ENCODE measurements around the gene DNM1L. TPM values are rescaled to one million over a fixed set of nuclear protein-coding genes. Genes with fewer than 3 reads are reported as not detected.

Gene DNM1L
- total RNA-seq, 1 donor: 103 TPM

DNA sequence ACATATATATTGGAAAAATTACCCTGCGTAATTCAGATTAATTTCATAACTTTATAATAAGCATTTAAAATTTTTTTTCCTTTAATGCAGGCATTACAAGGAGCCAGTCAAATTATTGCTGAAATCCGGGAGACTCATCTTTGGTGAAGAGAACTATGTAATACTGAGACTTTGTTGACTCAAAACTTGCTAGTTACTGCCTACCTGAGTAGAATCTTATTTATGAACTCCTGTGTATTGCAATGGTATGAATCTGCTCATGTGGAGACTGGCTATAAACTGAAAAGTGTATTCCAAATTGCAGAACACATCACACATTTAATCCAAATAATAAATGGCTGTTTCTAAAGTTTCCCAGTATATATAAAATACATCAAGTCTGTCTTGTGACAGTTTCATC, 64.2 kb downstream of the DNM1L start:
- DNase-seq (ENCODE audit: low read depth): no peak
- TF ChIP-seq CTCF (IDR thresholded peaks at IDR 0.05; ENCODE audit: insufficient read depth, low read depth, low read length): no peak
- H3K4me3 ChIP-seq (ENCODE audit: low read depth, low read length): no peak overlapping the region

- TF ChIP-seq CTCF (IDR thresholded peaks at IDR 0.05; ENCODE audit: insufficient read depth, low read depth, low read length): no peak
- DNase-seq (ENCODE audit: low read depth): no peak
Measured at GRCh38 chr12:32753605-32754004, 74.5 kb downstream of the DNM1L start.

GRCh38 chr12:32754111-32754510, 75.0 kb downstream of the DNM1L start:
- H3K4me3 ChIP-seq (ENCODE audit: low read depth, low read length): peak overlapping the region; percentile 100
- TF ChIP-seq CTCF (IDR thresholded peaks at IDR 0.05; ENCODE audit: insufficient read depth, low read depth, low read length): no peak
- DNase-seq (ENCODE audit: low read depth): no peak

More at GRCh38 chr12:32753605-32754004, 74.5 kb downstream of the DNM1L start:
- no peak overlapping the region for H3K4me3 ChIP-seq (ENCODE audit: low read depth, low read length)

GRCh38 chr12:32755051-32755653, 76.1 kb downstream of the DNM1L start:
- H3K4me3 ChIP-seq (ENCODE audit: low read depth, low read length): peak overlapping the region; percentile 100
- TF ChIP-seq CTCF (IDR thresholded peaks at IDR 0.05; ENCODE audit: insufficient read depth, low read depth, low read length): peak; percentile 83
- DNase-seq (ENCODE audit: low read depth): peak; percentile 73

GRCh38 chr12:32755654-32756475, 76.8 kb downstream of the DNM1L start, which contains the start of gene YARS2:
Gene YARS2 (minus strand): TSS chr12:32755897. CDS start chr12:32755874, 23 bp downstream.
- peak within 1 kb of the TSS; percentile 100 for H3K4me3 ChIP-seq (ENCODE audit: low read depth, low read length)
- TF ChIP-seq CTCF (IDR thresholded peaks at IDR 0.05; ENCODE audit: insufficient read depth, low read depth, low read length): peak; percentile 78
- peak; percentile 97 for DNase-seq (ENCODE audit: low read depth)

- TF ChIP-seq CTCF (IDR thresholded peaks at IDR 0.05; ENCODE audit: insufficient read depth, low read depth, low read length): no peak
- H3K4me3 ChIP-seq (ENCODE audit: low read depth, low read length): no peak overlapping the region
- no peak for DNase-seq (ENCODE audit: low read depth)
Measured at GRCh38 chr12:32756476-32757066, 77.5 kb downstream of the DNM1L start.
